Hair follicle dermal papilla cell (primary cell): ENCODE data around the gene ERLEC1. TPM values are rescaled to one million over a fixed set of nuclear protein-coding genes. Genes with fewer than 3 reads are reported as not detected.
A peak's percentile ranks its signal among the peaks of the same experiment; 100 is the strongest.

Experiments used
- small RNA-seq: library from RNA; depleted of rRNA; stranded (forward); fragments of <200 nt; gene quantifications from one replicate; pipeline ENCODE3, GENCODE V24; 2012
- total RNA-seq: library from RNA; depleted of rRNA; stranded (reverse); fragments of >200 nt; gene quantifications from 2 replicates; pipeline ENCODE4 v1.2.3, GENCODE V29; 2012

Gene ERLEC1, protein sequence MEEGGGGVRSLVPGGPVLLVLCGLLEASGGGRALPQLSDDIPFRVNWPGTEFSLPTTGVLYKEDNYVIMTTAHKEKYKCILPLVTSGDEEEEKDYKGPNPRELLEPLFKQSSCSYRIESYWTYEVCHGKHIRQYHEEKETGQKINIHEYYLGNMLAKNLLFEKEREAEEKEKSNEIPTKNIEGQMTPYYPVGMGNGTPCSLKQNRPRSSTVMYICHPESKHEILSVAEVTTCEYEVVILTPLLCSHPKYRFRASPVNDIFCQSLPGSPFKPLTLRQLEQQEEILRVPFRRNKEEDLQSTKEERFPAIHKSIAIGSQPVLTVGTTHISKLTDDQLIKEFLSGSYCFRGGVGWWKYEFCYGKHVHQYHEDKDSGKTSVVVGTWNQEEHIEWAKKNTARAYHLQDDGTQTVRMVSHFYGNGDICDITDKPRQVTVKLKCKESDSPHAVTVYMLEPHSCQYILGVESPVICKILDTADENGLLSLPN
- total RNA-seq = 67.3 and 81.8 TPM in 2 replicates

DNA sequence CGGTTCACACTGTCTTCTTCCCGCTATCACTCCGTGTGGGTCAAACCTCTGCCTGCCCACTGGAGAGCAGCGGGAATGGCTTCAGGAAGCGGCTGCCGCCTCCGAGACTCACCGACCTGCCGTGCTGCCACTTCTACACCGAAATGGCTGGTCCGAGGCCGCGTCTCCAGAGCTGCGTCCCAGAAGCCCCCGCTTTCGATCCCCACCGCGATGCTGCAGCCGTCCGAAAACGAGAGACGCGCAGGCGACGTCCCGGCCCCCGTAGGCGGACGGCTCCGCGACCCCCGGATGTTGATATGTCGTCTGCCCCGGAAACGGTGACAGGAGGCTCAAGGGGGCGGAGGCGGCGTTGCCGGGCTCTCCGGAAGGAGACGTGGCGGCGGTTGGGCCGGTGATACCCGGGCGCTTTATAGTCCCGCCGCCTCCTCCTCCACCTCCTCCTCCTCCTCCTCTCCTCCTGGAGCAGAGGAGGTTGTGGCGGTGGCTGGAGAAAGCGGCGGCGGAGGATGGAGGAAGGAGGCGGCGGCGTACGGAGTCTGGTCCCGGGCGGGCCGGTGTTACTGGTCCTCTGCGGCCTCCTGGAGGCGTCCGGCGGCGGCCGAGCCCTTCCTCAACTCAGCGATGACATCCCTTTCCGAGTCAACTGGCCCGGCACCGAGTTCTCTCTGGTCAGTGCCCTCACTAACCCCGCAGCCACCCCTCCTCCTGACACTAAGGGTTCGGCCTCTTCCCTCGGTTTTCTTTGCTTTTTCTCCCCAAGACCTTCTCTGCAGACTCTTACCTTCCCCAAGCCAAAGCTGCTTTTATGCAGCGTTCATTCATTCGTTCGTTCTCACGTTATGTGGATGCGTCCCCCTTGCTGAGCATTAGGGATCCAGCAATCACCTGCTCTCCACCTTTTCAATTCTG is at the start of gene ERLEC1, which contains the start of gene ASB3:
TSS of gene ERLEC1 (plus strand) at position 340 of the 909 bp plus-strand sequence. CDS start at position 507, 167 bp downstream.
TSS of gene ASB3 (minus strand) at position 249 of the 909 bp plus-strand sequence. CDS start 21,381 bp downstream, outside the sequence.

DNA sequence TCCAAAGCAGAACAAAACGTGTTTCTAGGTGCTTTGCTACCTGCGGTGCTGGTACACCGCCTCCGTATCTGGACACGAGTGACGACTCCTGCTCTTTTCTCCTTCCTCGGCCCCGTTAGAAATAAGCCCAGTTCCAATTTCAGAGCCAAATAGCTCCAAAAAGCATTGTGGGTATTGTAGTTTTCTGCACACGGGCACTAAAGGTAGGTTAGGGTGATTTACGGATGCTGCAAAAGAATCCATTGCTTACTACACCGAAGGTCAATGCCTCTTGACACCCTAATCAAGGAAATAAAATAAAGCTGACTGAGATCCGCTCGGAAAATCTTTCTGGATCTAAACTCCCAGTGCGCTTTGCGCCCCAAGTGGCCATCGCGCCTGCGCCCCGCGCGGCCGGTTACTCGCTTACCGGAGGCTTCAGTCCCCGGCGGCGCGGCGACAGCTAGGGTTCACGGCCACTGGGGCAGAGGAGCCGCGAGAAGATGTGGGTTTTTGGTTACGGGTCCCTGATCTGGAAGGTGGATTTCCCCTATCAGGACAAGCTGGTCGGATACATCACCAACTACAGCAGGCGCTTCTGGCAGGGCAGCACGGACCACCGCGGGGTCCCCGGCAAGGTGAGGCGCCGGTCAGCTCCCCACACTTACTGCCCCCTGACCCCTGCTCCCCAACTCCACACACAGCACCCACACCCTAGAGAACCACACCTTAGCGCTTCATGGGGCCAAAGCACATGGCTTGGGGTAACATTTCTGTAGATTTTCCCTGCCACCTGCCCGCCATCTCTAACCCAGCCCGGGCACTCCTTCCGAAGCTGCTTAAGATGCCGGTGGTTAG is 19.2 kb upstream of the ERLEC1 start, which contains the start of gene CHAC2:
TSS of gene CHAC2 (plus strand) at position 400 of the 837 bp plus-strand sequence. CDS start at position 483, 83 bp downstream.

DNA sequence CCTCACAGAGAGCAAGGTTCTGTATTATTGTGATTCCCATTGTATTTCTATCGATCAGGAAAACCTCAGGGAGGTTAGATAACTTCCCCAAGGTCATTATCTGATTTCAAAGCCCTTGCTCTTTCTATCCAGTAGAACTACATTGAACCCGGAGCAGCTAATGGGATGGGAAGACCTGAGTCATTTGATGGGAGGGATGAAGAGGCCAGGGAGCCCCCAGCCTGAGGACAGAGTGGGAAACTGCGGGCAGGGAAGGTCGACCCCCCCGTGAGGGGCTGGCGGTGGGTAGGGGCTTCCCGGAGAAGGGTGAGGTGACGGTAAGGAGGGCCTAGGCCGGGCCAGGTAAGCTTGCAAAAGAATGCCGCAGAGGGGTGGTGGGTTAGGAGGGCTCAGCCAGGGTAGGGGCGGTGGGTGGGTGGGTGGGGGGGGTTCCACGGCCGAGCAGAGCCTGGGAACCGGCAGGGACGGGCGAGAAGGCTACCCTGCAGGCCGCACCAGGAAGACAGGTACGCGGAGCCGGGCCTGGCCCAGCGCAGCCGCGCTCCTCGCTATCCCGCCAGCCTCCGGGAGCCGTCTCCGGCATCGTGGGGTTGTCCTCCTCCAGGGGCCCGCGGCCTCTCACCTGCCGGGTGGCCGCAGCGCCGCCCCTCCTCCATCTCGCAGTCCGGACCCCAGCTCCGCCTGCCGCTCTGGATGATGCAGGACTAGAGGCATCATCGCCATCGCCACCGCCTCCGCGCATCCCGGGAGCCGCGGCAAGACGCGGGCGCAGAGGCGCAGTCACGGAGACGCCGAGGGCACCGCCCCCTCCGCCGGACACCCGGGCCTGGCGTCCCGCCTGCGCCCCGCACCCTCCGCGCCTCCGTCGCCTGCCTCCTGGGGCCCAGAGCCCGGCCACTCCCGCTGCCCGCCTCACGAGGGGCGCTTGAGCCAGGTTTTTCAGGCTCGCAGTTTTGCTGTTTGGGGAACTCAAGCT is 72.7 kb downstream of the ERLEC1 start, which contains the start of gene GPR75:
TSS of gene GPR75 (minus strand) at position 762 of the 976 bp plus-strand sequence. CDS start 5,211 bp downstream, outside the sequence.

Small RNAs within 50 kb of the gene (small RNA-seq; reads per million reads assigned to genes)
- 2.3 reads per million, percentile 52 among the genes with 10 or more reads in this experiment for gene MIR3682

Other genes with a start within 250 kb of the ERLEC1 start
- gene CHAC2, start 19.2 kb upstream of the ERLEC1 start, total RNA-seq = 0.97 and 1.3 TPM in 2 replicates
- gene ASB3, start 91 bp upstream of the ERLEC1 start, total RNA-seq = 22.0 and 25.3 TPM in 2 replicates
- gene GPR75, start 72.9 kb downstream of the ERLEC1 start, total RNA-seq = 2.6 and 2.9 TPM in 2 replicates
- gene PSME4, start 183.9 kb downstream of the ERLEC1 start, total RNA-seq = 43.0 and 53.2 TPM in 2 replicates